Smooth muscle cell of the brain vasculature (primary cell): ENCODE measurements around the gene PRKRA.
A peak's percentile ranks its signal among the peaks of the same experiment; 100 is the strongest.
"Not testable (repeated sequence)": the region's sequence is repeated elsewhere in the genome, so short reads cannot be mapped to it uniquely, and the experiment has no call there.

Experiments used
- DNase-seq: peaks from one replicate; pipeline ENCODE4 v3.0.0-alpha.2; 2012; ENCODE audit warnings: low read depth, low spot score

PRKRA gene

DNA sequence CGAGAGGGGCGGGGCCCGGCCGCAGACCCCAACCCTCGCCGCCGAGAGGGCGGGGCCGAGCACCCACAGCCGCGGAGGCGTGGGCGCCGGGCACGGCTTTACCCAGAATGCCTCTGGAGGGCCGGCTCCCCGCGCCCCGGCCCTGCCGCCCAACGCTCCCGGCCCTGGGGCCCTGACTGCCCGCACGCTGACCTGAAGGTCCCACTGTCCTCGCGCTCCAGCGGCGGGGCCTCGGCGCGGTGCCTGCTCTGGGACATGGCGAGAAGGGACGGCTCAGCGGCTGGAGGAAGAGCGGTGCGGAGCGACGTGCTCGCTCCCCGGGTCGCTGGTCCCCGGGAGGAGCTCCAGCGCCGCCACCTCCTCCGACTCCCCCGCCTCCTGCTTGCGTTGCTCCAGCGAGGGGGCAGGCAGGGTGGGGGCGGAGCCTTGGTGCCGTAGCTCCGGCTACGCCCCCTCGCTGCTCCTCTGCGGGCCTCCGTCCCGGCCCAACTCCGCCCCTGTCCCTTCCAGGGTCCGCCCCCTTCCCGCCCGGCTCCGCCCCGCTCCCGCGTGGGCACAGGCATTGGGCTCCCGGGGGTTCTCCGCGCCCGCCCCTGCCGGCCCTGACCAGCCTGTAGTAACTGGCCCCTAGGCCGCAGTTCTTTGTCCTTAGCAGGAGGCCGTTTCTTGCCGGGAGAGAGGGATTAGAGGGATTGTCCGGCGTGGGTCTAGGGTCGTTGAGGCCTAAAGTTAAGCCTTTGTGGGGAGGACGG is at the start of gene PRKRA, which contains the start of gene PJVK:
TSS of gene PRKRA (minus strand) at position 402 of the 752 bp plus-strand sequence. CDS start at position 257, 145 bp downstream.
TSS of gene PJVK (plus strand) at position 605 of the 752 bp plus-strand sequence. CDS start 2,032 bp downstream, outside the sequence.
- peak; percentile 95 for DNase-seq

DNA sequence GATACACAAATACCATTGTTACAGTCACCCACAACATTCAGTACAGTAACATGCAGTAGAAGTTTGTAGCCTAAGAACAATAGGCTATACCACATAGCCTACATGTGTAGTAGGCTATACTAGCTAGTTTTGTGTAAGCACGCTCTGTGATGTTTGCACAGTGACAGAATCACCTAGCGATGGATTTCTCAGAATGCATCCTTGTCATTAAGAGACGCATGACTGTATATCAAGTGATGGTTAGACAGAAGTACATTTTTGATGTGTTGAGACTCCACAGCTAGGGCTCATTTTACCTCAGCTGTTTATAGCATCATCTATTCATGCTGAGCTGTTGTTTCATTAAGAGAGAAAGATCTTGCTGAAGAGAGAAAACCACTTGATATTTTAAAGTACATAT is 48.7 kb upstream of the PRKRA start:
- no peak for DNase-seq

DNA sequence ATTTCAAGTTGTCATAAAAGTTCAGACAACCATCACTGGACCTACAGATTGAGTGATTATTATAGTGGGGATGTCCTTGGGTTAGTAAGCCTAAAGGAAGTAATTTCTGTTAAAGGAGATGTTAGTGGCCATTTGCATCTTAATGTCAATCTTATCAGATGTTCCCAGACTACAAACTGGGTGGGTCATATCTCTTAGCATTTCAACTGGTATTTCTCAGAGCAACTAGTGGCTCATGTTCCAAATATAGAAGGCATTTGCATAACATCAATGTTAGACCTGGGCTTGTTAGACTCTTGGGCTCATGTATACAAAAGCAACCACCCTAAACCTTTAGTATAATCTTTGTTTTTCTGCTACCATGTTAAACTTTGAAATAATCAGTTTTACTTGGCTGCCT is 47.2 kb upstream of the PRKRA start:
- no peak for DNase-seq

DNA sequence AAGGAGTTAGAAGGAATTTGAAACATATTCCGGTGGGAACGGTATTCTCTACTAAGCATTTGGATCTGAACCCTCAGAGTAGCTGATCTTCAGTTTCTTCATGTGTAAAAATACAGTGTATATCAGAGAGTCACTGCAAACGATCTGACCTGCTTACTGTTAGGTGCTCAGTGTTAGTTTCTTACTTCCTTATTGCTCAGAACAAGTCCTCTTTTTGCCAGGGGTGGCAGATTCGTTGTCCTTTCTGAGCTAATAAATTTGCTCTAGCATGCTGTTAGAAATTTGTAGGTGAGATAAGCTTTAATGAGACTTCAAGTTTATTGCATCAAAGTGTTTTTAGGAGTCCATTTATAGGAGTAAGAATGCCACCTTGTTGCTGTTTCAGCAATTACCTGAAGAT is 45.1 kb upstream of the PRKRA start:
- DNase-seq = no peak

DNA sequence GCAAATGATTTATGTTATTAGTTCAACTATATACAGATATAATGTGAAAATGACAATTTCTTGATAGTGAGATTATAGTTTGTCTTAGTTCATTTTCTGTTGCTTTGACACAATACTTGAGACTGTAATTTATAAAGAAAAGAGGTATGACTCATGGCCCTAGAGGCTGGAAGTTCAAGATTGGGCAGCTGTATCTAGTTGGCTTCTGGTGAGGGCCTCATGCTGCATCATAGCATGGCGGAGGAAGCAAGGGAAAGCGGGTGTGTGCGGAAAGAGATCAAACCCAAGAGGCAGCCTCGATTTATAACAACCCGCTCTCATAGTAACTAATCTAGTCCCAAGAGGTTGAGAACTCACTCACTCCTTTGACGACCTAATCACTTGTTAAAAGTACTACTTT is 40.6 kb upstream of the PRKRA start:
- DNase-seq = no peak

DNA sequence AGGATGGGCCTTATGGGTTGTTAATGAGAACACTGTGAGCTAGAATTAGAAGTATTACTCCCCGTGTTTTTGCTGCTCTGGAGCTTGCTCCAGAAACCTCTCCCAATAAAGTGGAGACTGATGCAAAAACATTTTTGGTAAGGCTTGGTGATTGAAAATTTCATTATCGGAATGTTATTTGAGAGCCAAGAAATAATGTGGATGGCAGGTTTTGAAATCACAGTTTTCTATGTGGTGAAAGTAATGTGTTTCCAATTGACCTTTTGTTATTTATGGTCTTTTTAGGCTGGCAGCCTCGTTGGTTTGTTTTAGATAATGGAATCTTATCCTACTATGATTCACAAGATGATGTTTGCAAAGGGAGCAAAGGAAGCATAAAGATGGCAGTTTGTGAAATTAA is 34.4 kb upstream of the PRKRA start:
- DNase-seq = no peak

DNA sequence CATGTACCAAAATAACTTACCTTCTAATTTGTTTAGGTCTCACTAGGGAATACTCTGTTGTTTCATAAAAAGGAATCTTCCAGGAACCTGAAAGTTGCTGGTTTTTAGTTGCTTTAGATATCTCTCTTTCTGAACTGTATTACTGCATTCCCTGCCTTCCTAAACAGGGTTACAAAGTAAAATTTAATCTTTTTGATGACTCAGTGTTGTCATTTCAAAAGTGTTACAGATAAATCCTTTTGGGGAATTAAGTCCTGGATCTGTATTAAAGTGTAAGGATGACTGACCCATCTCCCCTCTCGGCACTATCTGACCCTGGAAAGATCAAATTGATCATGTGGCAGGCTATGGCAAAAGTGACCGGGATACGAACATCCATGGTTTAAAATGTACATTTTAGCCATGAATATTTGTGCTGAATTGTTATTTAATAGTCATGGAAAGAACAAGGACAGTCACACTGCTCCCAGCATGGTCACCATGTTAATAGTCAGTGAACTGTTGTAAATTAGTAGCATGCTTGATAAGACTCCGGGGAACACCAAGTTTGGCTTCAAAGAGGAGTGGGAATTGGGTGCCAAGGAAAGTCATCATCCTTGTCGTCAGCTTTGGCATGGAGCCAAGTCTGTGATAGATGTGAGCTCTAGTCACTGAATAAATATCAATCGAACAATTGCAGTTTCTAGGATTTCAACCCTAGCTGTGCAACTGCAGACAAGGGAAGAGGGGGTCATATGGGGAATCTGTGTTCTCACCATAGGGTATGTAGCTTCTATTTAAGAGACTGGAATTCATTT is 33.5 kb upstream of the PRKRA start:
- no peak for DNase-seq

DNA sequence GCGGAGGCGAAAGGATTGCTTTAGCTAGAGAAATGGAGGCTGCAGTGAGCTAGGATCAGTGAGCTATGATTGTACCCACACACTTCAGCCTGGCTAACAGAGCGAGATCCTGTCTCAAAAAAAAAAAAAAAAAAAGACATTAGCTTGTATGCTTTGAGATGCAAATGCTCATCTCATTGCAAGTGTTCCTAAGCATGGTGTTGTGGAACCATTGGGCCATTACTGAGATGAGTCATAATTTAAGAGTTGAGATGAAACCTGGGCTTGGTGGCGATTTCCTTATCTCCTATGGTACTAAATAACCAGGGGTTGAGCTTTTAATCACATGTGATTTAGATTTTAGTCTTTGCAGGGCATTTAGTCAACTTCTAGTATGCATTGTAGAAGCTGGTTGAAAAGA is 31.5 kb upstream of the PRKRA start:
- DNase-seq = no peak

DNA sequence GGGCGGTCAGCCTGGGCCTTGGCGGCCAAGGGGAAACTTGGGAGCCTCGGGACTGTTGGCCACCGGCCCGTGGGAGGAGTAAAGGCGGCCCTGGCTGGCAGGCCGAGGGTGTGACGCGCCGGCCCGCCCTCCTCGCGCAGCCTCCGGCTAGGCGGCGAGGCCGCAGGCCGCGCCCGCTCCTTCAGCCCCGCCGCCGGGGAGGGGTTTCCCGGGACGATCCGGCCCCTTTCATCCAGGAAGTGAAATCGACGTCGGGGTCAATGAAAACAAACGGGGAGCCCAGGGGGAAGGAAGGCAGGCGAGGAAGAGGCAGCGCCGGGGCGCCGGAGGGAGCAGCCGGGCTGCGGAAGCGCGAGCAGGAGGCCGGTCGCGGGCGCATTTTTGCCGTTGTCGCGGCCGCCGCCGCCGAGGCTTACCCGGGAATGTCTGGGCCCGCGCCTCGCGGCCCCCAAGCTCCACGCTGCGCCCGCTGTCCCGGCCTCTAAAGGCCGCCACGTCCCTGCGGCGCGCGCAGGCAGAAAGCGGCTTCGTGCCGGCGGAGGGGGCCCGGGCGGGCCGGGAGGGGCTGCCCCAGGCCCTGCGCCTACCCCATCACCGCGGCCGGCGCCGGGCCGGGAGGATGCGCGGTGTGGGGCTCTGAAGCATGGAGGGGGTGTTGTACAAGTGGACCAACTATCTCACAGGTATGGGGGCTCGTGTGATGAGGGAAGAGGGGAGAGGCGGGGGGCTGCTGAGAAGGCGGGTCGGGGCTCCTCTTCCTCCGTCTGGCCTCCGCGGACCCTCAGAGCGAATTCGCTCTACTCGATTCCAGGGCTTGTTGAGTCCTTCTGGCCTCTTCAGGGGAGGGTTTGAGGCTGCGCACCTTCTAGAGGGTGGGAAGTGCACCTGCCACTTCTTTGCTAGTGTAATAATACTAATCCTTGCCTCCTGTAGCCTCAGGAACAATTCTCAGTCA is 29.5 kb upstream of the PRKRA start, which contains the start of gene PLEKHA3:
TSS of gene PLEKHA3 (plus strand) at position 231 of the 955 bp plus-strand sequence. CDS start at position 644, 413 bp downstream.
- DNase-seq = peak; percentile 90

DNA sequence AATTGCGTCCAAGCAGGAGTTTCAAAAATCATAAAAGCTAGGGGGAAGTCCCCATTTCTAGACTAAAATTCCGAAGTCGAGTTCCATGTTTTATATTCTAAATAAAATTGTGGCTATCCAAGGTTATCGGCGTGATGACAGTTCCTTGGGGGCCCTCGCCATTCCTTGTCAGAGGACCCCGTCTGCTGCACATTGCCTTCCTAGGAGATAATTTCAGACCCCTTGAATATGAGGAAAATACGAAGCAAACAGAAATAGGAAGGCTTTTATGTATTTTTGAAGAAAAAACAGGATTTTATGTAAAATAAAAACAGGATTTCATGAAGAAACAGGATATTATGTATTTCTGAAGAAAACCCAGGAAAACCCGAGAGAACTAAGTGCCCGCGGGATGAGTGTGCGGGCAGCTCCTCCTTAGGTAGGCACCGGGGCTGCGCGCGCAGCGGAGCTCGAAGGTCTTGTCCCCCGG is 28.8 kb upstream of the PRKRA start:
- DNase-seq = no peak

DNA sequence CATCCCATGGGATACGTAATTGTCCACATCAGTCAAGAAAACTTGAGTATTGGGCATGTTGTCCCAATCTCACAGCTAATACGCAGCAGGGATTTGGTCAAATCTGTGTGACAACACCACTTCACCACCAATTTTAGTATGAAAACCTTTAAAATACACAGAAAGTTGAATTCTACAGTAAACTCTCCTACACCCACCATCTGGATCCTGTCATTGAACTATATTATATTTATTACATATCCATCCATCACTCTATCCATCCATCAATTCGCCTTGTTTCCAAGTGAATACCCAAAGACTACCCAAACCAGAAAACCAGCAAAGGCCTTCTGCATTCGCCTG is 28.3 kb upstream of the PRKRA start:
- no peak for DNase-seq

DNA sequence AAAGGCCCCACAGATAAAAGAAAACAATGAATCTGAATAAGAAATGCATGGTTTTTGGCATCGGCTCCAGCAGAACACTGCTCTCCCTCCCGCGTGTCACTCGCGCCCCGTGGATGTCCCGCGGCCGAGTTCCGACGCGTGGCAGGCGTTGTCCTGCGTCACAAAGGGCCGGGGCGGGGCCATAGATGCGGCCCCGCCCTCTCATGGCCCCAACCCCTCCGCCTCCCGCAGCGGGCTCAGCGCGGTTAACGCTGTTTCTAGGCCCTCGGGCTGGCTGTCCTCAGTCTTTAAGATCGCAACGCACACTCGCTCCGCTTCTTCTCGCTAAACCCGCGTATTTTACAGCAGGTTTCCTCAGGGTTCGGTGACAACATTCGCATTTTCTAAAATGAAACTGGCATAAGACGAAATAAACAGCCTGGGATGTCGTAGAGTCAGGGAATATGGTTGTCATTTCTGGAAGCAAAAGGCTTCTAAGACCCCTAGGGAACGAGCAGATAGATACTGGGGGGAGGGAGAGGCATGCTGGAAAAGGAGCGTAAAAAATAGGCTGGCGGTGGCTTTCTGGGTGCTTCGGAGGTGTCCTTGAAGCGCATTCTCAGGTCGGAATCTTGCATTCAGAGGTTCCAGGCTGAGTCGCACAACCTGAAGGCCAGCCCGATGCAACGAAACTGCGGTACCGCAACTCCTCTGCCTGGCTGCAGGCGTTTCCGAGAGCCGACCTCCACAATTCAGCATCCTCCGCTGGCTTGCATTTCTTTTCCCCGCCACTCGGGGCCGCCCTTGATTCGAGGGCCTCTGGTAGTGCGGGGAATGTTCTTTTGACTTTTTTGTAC is 27.7 kb upstream of the PRKRA start, which contains the start of gene FKBP7:
TSS of gene FKBP7 (minus strand) at position 162 of the 836 bp plus-strand sequence. CDS start at position 61, 101 bp downstream.
- DNase-seq = peak; percentile 60

DNA sequence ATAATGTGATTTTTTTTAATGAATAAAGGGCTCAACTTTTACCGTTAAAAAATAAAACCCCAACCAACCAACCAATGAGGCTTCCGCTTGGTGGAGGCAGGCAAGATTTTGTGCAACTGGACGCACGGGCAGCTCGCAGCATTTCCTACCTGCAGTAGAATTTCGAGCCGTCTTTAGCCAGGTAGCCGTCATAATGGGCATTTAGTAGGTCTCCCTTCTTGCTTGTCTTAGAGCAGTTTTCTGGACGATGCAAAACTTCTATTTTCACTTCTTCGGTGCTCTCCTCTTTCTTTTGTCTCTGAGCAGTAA is 27.1 kb upstream of the PRKRA start:
- no peak for DNase-seq

DNA sequence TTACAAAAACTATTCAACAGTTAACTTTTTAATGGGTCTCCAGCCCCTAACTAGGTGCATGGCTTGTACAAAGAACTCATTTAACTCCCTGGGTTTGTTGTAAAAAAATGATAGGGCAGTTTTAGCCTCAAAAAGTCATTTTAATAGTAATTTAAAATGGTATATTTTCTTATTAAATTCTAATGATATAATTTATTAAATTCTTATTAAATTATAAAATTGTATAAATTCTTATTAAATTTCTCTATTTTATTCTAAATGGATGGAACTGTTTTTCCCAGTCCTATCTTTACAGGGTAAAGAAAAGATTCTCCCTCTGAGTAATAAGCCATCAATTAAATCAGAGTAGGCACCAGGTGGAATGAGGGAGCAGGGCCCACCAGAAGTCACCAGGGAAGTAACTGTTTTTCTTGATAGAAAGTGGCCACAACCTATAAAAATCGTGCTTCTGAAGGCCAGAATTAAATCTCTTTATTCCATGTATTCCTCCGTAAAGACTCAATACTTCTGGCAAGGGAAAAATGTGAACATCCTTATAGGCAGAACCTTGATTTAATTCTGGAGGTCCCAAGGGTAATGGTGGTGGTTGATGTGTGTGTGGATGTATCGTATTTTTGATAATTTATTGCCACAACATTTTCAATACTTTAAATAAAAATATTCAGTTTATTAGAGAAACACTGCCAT is 26.6 kb upstream of the PRKRA start:
- no peak for DNase-seq

DNA sequence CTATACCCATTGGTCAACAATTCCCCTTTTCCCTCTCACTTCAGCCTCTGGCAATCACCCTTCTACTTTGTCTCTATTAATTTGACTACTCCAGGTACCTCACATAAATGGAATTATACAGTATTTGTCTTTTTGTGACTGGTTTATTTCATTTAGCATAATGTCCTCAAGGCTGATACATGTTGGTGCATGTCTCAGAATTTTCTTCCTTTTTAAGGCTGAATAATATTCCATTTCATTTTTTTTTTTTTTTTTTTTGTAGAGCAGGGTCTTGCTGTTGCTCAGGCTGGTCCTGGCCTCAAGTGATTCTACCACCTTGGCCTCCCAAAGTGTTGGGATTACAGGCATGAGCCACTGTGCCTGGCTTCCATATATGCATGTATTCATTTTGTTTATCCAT is 25.5 kb upstream of the PRKRA start:
- no peak for DNase-seq

DNA sequence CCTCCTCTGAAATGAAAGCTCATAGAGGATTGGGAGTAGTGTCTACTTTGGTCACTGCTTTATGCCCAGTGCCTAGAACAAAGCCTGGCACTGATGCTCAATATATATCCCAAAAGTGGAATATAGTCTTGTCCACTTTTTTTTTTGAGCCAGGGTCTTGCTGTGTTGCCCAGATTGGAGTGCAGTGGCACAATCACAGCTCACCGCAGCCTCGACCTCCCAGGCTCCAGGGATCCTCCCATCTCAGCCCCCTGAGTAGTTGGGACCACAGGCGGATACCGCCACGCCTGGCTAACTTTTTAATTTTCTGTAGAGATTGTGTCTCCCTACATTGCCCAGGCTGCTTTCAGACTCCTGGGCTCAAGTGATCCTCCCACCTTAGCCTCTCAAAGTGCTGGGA is 23.6 kb upstream of the PRKRA start:
- no peak for DNase-seq

DNA sequence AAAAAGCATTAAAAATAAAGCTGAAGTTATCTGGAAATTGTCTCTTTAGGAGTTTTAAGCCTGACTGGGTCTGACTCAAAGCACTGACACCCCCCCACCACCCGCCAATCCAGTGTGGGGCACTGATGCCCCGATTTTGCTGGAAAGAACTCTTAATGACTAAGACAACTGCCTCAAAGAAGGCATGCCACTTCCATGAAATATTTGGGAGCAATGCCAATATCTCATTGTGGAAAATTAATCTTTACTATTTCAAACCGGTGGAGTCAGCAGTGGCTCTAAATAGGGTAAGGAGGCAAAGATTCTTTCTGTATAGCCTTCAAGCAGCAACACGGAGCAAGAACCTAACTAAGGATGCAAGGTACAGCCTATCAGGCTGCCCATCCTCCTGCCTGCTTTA is 23.0 kb upstream of the PRKRA start:
- no peak for DNase-seq

DNA sequence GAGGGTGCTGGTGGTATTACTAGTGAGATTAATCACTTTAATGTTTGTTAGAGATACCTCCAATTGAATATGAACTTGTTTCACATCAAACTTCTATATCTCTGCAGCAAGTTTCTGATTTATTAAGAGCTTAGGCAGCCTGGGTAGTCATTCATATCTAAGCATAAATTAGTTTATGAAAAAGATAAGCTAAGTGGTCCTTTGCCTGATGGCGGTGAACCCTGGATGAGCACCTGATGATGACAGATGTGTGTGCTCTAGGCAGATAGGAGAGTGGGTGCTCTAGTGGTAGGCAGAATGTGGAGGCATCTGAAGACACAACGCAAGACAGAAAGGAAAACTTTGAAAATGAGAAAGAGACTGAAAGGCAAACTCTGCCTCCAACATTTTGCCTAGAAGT is 22.4 kb upstream of the PRKRA start:
- DNase-seq = no peak

DNA sequence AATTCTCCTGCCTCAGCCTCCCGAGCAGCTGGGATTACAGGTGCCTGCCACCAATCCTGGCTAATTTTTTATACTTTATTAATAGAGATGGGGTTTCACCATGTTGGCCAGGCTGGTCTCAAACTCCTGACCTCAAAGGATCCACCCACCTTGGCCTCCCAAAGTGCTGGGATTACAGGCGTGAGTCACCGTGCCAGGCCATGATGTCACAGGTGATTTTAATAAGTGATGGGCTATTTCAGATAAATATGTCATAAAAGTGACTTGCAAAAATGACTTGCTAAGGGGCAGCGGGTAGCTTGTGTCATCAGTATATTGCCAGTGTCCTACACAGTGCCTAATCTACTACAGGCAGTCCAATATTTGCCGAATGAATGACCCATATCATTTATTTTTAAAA is 20.3 kb upstream of the PRKRA start:
- DNase-seq = not testable (repeated sequence)

DNA sequence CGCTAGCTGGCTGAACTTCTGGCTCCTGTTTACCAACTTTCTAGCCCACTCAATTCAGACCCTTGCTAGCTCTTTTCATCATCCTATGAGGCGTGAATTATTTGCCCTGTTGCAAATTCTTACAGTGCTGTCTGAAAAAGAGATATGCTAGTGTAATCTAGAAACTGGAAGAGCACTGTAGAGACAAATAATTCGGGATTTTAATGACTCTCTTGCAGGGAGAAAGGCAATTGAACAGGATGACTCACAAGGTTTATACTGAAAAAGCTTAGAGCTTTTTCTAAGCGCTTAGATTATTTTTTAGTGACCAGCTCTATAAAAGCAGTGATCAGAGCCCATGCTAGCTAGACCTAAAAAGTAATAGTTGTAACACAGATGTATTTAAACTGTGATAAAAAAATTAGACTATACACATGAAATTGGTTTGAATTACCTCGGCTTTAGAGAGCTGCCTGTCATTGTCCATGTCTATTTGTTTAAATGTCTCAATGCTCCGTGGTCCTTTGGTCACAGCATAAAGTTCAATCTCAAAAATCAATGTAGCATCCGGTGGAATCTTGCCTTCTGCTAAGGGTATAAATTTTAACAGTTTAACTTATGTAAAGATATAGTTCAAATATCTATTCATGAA is 18.4 kb upstream of the PRKRA start:
- DNase-seq = no peak
